ENCODE data around the gene PDE6B. TPM values are rescaled to one million over a fixed set of nuclear protein-coding genes. Genes with fewer than 3 reads are reported as not detected.
"Not testable (repeated sequence)": the region's sequence is repeated elsewhere in the genome, so short reads cannot be mapped to it uniquely, and the experiment has no call there.

Gene PDE6B
- total RNA-seq, 4 donors from 2014 or later: 2.2 to 5.8 (median 4.4) TPM

- Histone ChIP-seq H3K27me3 (peaks cover 0 to 62% (median 0%) of the 10 kb centered on the region in 4 donors), H3K9me3 (peaks cover 0 to 5% (median 2%) of the 10 kb centered on the region in 4 donors), H3K27ac (replicated peaks in 1 of 4) (no peak overlapping the region), H3K4me3 (no peak overlapping the region), H3K4me1 (no peaks in the 10 kb centered on the region), H3K36me3 (no peaks in the 10 kb centered on the region)
- DNase-seq (ENCODE audit: extremely low spot score): no peak
- 65% methylated on average over 13 of the region's 13 CpGs for WGBS
- TF ChIP-seq POLR2AphosphoS5 (IDR thresholded peaks at IDR 0.05) (no peak), POLR2A (IDR thresholded peaks at IDR 0.05; ENCODE audit: low read depth) (no peak), EP300 (IDR thresholded peaks at IDR 0.05) (no peak), CTCF (IDR thresholded peaks at IDR 0.05) (no peak)
- intact Hi-C loops (cut with DNase I): no loop called here
Measured at GRCh38 chr4:636628-637159, 11.3 kb downstream of the PDE6B start.

- Histone ChIP-seq H3K4me1 (no peaks in the 10 kb centered on the region), H3K4me3 (no peak overlapping the region), H3K36me3 (no peaks in the 10 kb centered on the region), H3K27me3 (peaks cover 0 to 68% (median 0%) of the 10 kb centered on the region in 4 donors), H3K27ac (replicated peaks in 1 of 4) (no peak overlapping the region), H3K9me3 (peaks cover 0 to 15% (median 4%) of the 10 kb centered on the region in 4 donors)
- intact Hi-C loops (cut with DNase I): no loop called here
- no peak for TF ChIP-seq CTCF (IDR thresholded peaks at IDR 0.05)
- TF ChIP-seq EP300 (IDR thresholded peaks at IDR 0.05): no peak
- TF ChIP-seq POLR2AphosphoS5 (IDR thresholded peaks at IDR 0.05): no peak
- no peak for TF ChIP-seq POLR2A (IDR thresholded peaks at IDR 0.05; ENCODE audit: low read depth)
- DNase-seq (ENCODE audit: extremely low spot score): no peak
- 75% methylated on average over 32 of the region's 32 CpGs for WGBS
Measured at GRCh38 chr4:637536-638280, 12.3 kb downstream of the PDE6B start.

GRCh38 chr4:642366-642765 lies 17.0 kb downstream of the PDE6B start:
- 86% methylated on average over 6 of the region's 6 CpGs for WGBS
- peaks cover 0 to 16% (median 3%) of the 10 kb centered on the region in 4 donors for H3K9me3 ChIP-seq
- H3K4me3 ChIP-seq; H3K36me3 ChIP-seq; H3K27ac ChIP-seq (replicated peaks in 1 of 4); H3K4me1 ChIP-seq; DNase-seq (ENCODE audit: extremely low spot score); intact Hi-C loops (cut with DNase I): not testable (repeated sequence)
- H3K27me3 ChIP-seq: peaks cover 0 to 58% (median 0%) of the 10 kb centered on the region in 4 donors

GRCh38 chr4:646460-646859 lies 21.1 kb downstream of the PDE6B start:
- Histone ChIP-seq H3K9me3 (peaks cover 0 to 13% (median 3%) of the 10 kb centered on the region in 4 donors), H3K27ac (replicated peaks in 1 of 4) (no peak overlapping the region), H3K4me1 (peaks cover 0 to 6% (median 0%) of the 10 kb centered on the region in 4 donors), H3K36me3 (no peaks in the 10 kb centered on the region), H3K4me3 (peak overlapping the region in 1 of 4 donors; percentile 26), H3K27me3 (peaks cover 0 to 65% (median 9%) of the 10 kb centered on the region in 4 donors)
- 68% methylated on average over 32 of the region's 32 CpGs for WGBS
- DNase-seq (ENCODE audit: extremely low spot score): no peak
- intact Hi-C loops (cut with DNase I): no loop called here
- TF ChIP-seq POLR2AphosphoS5 (IDR thresholded peaks at IDR 0.05): no peak
- TF ChIP-seq POLR2A (IDR thresholded peaks at IDR 0.05; ENCODE audit: low read depth): no peak
- no peak for TF ChIP-seq CTCF (IDR thresholded peaks at IDR 0.05)
- TF ChIP-seq EP300 (IDR thresholded peaks at IDR 0.05): no peak

- intact Hi-C loops (cut with DNase I): no loop called here
- no peak overlapping the region for H3K27ac ChIP-seq (replicated peaks in 1 of 4)
- no peak overlapping the region for H3K4me3 ChIP-seq
- H3K4me1 ChIP-seq: peaks cover 0 to 7% (median 0%) of the 10 kb centered on the region in 4 donors
- peaks cover 0 to 3% (median 0%) of the 10 kb centered on the region in 4 donors for H3K9me3 ChIP-seq
- no peak for DNase-seq (ENCODE audit: extremely low spot score)
- WGBS: 70% methylated on average over 9 of the region's 13 CpGs
- H3K36me3 ChIP-seq: no peaks in the 10 kb centered on the region
- TF ChIP-seq CTCF (IDR thresholded peaks at IDR 0.05) (no peak), POLR2AphosphoS5 (IDR thresholded peaks at IDR 0.05) (no peak), EP300 (IDR thresholded peaks at IDR 0.05) (no peak), POLR2A (IDR thresholded peaks at IDR 0.05; ENCODE audit: low read depth) (no peak)
- H3K27me3 ChIP-seq: peaks cover 0 to 63% (median 9%) of the 10 kb centered on the region in 4 donors
Measured at GRCh38 chr4:647481-647880, 22.1 kb downstream of the PDE6B start.

Measured in esophagus muscularis mucosa (tissue), 4 donors.